ENCODE measurements around the gene CDK14. TPM values are rescaled to one million over a fixed set of nuclear protein-coding genes. Genes with fewer than 3 reads are reported as not detected.

Gene CDK14
- total RNA-seq, 4 donors from 2014 or later, result 29.3 to 37.8 (median 33.0) TPM

DNA sequence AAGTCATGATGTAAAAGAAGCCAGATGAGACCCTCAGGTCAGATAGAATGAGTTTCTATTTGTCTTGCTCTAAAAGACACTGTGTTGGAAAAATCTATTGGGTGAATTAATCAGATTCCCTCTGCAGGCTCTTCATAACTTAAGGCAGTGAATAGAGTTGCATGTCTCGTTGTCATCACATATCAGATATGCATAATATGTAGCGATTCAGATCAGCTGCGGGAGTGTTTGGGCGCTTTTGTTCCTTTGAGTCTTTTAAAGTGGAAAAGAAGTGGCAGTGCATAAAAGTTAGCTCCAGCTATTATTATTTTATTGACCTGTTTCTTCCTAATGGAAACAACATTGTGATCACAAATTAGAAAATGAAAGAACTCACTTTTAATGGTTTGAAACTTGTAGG lies 84.4 kb downstream of the CDK14 start:
- Histone ChIP-seq H3K4me3 (replicated peaks in 1 of 3) (no peak overlapping the region), H3K27ac (no peak overlapping the region), H3K4me1 (peaks cover 0 to 3% of the 10 kb centered on the region in 2 donors), H3K9me3 (no peaks in the 10 kb centered on the region), H3K27me3 (no peaks in the 10 kb centered on the region), H3K36me3 (no peaks in the 10 kb centered on the region)
- no peak for TF ChIP-seq CTCF (IDR thresholded peaks at IDR 0.05)
- TF ChIP-seq POLR2A (IDR thresholded peaks at IDR 0.05), result no peak
- intact Hi-C loops (cut with DNase I), result no loop called here
- DNase-seq, result no peak
- WGBS, 2 donors, result 94 to 95% methylated on average over 4 of the region's 4 CpGs

- no peaks in the 10 kb centered on the region for H3K36me3 ChIP-seq
- peaks cover 0 to 3% of the 10 kb centered on the region in 2 donors for H3K4me1 ChIP-seq
- WGBS, 2 donors, result 81 to 83% methylated on average over 2 of the region's 2 CpGs
- H3K27me3 ChIP-seq, result no peaks in the 10 kb centered on the region
- TF ChIP-seq CTCF (IDR thresholded peaks at IDR 0.05), result no peak
- no peak for TF ChIP-seq POLR2A (IDR thresholded peaks at IDR 0.05)
- intact Hi-C loops (cut with DNase I), result no loop called here
- H3K27ac ChIP-seq, result no peak overlapping the region
- DNase-seq, result no peak
- no peaks in the 10 kb centered on the region for H3K9me3 ChIP-seq
- no peak overlapping the region for H3K4me3 ChIP-seq (replicated peaks in 1 of 3)
These were observed 85.4 kb downstream of the CDK14 start for GRCh38 chr7:90681336-90682022.

- TF ChIP-seq POLR2A (IDR thresholded peaks at IDR 0.05) (no peak), CTCF (IDR thresholded peaks at IDR 0.05) (no peak)
These were observed 90.0 kb downstream of the CDK14 start for GRCh38 chr7:90686146-90686545.

DNA sequence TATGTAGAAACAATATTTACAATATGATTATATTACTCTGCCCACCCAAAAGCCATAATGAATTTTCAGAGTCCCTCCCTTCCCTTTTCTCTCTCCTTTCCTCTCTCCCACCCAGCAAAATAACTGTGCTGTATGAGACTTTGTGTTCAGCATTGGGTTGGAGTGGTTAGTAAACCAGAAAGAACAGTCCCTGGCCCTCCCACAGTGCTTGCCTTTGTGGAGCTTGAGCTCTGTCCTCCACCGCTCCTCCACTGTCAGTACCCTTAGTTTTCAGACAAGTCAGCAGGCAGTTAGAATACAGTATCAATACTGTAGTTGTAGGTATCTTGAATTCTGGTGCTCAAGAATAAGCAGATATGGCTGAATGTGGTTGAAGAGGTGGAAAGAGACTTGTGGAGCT lies 92.7 kb downstream of the CDK14 start:
- Histone ChIP-seq H3K4me3 (replicated peaks in 1 of 3) (no peak overlapping the region), H3K27me3 (no peaks in the 10 kb centered on the region), H3K36me3 (no peaks in the 10 kb centered on the region), H3K4me1 (no peaks in the 10 kb centered on the region), H3K27ac (no peak overlapping the region), H3K9me3 (no peaks in the 10 kb centered on the region)
- no peak for DNase-seq
- TF ChIP-seq POLR2A (IDR thresholded peaks at IDR 0.05) (no peak), CTCF (IDR thresholded peaks at IDR 0.05) (no peak)
- intact Hi-C loops (cut with DNase I), result no loop called here
- 92 to 95% methylated on average over 1 of the region's 1 CpG for WGBS, 2 donors

More at GRCh38 chr7:90686146-90686545, 90.0 kb downstream of the CDK14 start:
- Histone ChIP-seq H3K9me3 (no peaks in the 10 kb centered on the region), H3K27me3 (no peaks in the 10 kb centered on the region), H3K27ac (no peak overlapping the region), H3K4me1 (no peaks in the 10 kb centered on the region), H3K36me3 (no peaks in the 10 kb centered on the region), H3K4me3 (replicated peaks in 1 of 3) (no peak overlapping the region)
- intact Hi-C loops (cut with DNase I), result no loop called here
- 78 to 89% methylated on average over 2 of the region's 2 CpGs for WGBS, 2 donors
- no peak for DNase-seq

- Histone ChIP-seq H3K27ac (no peak overlapping the region), H3K4me3 (replicated peaks in 1 of 3) (no peak overlapping the region), H3K9me3 (no peaks in the 10 kb centered on the region), H3K27me3 (no peaks in the 10 kb centered on the region), H3K4me1 (no peaks in the 10 kb centered on the region), H3K36me3 (no peaks in the 10 kb centered on the region)
- 83 to 90% methylated on average over 1 of the region's 1 CpG for WGBS, 2 donors
- no peak for DNase-seq
- intact Hi-C loops (cut with DNase I), result no loop called here
- TF ChIP-seq CTCF (IDR thresholded peaks at IDR 0.05) (no peak), POLR2A (IDR thresholded peaks at IDR 0.05) (no peak)
These were observed 93.1 kb downstream of the CDK14 start for GRCh38 chr7:90689260-90689659.
